Measurements from ENCODE around the gene DERL3.
"Not testable (repeated sequence)": the region's sequence is repeated elsewhere in the genome, so short reads cannot be mapped to it uniquely, and the experiment has no call there.

The DERL3 gene

DNA sequence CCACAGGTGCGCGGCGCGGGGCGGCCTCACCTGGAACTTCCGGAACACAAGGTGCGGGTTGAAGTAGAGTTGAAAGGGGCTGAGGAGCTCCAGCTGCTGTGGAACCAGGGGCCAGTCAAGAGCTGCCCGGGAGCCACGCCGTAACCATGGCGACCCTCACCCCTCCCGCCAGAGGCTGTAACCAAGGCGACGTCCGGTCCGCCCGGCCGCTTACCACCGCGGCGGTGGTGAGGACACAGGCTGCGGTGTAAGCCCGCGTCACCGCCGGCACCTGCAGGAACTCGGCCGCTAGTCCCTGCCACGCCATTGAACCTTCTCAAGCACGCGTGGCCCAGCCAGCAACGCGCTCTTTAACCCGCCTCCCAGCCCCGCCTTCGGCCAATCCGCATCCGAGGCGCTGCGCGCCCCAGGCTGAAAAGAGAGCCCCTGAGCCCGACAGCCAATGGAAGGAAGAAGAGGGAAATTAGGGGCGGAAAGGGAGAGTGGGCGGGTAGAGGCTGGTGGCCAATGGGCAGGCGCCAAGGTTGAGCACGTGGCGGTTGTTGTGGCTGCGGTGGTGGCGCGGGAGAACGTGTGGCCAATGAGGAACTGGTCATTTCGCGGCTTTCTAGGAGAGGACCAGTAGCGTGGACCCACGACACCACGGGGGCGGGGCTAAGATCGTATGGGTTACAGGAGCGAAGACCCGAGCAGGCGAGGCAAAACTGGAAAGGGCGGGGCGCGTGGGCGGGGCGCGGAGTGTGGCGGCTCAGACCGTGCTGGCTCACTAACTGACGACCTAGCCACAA is at the start of gene DERL3:
DERL3 (minus strand) TSS at position 326 of the 788 bp plus-strand sequence; CDS start at position 307, 19 bp downstream.
- DNase-seq = peak; percentile 98

DNA sequence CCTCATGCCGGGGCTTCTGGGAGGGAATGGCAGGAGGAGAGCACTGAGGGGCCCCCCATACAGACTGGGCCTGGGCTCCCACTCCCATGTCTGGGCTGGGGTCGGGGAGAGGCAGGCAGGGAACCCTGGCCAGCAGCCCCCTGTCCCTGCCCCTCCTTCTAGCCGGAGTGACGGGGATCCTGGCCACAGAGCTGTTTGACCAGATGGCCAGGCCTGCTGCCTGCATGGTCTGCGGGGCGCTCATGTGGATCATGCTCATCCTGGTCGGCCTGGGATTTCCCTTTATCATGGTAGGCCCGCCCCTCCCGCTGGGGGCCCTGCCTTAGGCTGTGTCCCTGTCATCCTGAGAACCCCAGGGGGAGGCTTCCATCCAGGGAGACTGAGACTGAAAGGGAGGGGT is 45.3 kb upstream of the DERL3 start:
- no peak for DNase-seq

DNA sequence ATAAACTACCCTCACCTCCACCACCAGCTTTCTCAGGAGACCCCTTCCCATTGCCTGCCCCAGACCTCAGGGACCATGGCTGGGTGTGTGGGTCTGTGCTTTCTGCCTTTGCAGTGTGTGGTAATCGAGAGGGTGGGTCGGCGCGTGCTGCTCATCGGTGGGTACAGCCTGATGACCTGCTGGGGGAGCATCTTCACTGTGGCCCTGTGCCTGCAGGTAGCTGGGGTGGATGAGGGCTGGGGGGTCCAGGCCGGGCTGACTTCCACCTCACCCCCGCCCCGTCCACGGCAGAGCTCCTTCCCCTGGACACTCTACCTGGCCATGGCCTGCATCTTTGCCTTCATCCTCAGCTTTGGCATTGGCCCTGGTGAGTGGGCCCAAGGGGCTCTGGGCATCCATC is 44.9 kb upstream of the DERL3 start:
- no peak for DNase-seq

DNA sequence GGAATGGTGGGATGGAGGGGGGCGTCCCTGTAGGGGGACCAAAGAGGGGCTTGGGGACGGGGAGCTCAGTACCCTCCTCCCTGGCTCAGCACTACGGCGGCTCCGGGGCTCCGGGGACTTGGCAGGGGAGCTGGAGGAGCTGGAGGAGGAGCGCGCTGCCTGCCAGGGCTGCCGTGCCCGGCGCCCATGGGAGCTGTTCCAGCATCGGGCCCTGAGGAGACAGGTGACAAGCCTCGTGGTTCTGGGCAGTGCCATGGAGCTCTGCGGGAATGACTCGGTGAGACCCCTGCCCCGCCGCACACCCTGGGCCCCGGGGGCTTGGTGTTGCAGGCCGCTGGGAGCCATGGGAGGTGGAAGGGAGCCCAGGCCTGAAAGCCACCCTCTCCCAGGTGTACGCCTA is 43.6 kb upstream of the DERL3 start:
- DNase-seq = no peak

DNA sequence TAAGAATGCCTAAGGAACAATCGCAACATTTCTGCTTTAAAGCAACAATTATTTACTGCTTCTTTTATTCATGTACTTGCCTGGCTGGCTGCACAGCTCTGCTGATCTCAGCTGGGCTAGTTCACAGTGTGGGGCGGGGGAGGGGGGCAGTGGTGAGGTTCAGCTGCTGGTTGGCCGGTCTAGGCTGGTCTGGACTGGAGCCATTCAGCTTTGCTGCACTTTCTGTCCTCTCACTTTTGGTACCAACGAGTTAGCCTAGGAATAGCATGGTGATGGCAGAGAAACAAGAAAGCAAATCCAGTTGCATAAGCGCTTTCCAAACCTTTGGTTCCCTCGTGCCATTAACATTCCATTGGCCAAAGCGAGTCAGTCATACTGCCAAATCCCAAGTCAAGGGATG is 39.4 kb upstream of the DERL3 start:
- DNase-seq = no peak

DNA sequence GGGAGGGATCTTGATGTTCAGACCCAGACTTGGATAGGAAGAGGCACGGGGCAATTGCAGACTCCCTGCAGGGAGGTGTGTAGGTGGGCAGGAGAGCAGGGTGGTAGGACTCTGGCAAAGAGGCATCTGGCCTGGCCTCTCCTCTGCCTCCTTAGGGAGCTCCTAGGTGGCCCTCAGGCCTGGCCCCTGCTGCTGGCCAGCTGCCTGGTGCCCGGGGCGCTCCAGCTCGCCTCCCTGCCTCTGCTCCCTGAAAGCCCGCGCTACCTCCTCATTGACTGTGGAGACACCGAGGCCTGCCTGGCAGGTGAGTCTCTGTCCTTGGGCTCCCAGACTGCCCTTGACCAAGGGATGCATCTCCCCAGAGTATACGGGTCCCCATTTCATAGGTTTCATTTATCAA is 38.8 kb upstream of the DERL3 start:
- DNase-seq = no peak

DNA sequence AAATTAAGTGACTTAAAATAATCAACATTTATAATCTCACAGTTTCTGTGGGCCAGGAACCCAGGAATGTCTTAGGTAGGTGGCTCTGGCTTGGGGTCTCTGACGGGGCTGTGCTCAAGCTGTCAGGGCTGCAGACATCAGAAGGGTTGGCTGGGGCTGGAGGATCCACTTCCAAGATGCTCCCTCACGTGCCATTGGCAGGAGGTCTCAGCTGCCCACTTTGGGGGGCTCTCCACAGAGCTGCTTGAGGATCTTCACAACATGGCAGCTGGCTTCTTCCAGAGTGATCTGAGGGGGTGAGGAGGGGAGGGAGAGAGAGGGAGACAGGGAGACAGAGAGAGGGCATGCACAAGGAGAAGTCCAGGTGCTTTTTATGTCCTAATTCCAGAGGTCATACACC is 37.0 kb upstream of the DERL3 start:
- DNase-seq = no peak

DNA sequence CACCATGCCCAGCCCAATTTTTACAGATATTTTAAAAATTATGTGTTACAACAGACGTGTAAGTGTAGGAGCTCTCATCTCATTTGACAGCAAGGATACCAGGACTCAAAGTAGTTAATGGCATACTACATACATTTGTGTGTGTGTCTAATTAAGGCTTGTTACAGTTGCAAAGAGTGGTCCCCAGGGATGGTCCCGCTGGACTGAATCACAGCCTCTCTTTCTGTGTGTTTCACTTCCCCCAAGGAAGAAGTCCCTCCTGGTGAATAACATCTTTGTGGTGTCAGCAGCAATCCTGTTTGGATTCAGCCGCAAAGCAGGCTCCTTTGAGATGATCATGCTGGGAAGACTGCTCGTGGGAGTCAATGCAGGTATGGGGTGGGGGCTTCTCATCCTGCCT is 36.1 kb upstream of the DERL3 start:
- no peak for DNase-seq

DNA sequence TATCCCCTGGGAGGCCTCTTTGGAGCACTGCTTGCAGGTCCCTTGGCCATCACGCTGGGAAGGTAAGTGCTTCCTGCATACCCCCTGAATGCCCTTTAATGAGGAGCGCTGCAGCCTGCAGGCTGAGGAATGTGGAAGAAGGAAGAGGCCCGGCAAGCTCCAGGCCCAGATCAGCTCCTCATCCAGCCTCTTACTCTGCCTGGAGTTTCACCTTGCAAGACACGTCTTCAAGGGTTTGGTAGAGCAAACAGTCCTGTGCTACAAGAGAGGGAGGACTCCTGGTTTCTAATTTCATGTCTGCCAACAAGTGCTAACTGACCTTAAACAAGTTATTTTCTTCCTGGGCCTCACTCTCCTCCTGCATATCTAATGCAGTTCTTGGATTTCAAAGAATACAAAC is 29.8 kb upstream of the DERL3 start:
- no peak for DNase-seq

DNA sequence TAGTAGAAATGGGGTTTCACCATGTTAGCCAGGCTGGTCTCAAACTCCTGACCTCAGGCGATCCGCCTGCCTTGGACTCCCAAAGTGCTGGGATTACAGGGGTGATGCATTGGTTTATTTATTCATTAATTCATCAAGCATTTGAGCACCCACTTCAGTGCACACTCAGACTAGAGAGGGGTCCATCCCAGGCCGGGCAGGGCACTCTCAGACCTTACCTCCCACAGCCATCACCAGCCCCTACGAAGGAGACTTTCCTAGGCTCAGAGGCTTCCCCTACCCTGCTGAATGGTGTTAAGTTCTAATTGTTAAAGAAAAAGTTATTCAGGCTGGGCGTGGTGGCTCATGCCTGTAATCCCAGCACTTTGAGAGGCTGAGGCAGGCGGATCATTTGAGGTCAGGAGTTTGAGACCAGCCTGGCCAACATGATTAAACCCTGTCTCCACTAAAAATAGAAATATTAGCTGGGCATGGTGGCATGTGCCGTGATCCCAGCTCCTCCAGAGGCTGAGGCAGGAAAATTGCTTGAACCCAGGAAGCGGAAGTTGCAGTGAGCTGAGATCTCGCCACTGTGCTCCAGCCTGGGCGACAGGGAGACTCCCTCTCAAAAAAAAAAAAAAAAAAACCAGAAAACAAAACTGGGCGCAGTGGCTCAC is 25.8 kb upstream of the DERL3 start:
- not testable (repeated sequence) for DNase-seq

DNA sequence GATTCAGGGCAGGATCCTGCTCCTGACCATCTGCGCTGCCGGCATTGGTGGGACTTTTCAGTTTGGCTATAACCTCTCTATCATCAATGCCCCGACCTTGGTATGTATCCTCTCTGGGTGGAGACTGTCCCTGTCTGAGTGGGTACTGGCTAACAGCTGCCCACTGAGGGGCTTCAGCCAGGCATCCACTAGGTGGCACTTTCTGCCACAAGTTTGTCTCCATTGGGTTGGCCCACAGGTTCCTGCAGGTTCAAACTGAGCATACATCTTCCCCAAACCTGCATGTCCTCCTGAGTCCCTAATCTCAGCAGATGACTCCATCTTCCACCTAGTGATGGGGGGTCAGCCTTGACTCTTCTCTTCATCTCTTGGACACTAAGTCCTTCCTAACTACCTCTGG is 23.3 kb upstream of the DERL3 start:
- DNase-seq = peak; percentile 24

DNA sequence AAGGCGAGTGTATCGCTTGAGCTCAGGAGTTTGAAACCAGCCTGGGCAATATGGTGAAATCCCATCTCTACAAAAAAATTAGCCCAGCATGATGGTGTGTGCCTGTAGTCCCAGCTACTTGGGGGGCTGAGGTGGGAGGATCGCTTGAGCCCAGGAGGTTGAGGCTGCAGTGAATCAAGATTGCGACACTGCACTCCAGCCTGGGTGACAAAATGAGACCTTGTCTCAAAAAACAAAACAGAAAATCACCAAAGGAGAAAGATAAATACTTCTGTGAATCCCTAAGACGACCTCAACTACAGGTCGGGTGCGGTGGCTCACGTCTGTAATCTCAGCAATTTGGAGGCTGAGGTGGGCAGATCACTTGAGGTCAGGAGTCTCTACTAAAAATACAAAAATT is 21.4 kb upstream of the DERL3 start:
- DNase-seq = not testable (repeated sequence)

DNA sequence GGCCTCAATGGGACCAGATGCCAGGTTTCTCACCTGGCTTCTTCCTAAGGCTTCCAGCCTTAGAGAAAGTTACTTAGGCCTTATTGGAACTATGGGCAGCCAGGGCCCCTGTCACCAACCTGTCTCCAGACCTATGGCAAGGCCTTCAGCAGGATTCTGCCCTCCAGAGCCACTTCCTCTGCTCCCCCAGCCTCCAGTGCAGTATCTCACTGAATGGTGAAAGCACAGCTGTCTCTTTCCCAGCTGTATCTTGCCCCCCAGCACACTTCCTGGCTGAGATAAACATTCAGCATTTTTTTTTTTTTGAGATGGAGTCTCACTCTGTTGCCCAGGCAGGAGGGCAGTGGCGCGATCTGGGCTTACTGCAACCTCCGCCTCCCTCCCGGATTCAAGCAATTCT is 20.4 kb upstream of the DERL3 start:
- no peak for DNase-seq

DNA sequence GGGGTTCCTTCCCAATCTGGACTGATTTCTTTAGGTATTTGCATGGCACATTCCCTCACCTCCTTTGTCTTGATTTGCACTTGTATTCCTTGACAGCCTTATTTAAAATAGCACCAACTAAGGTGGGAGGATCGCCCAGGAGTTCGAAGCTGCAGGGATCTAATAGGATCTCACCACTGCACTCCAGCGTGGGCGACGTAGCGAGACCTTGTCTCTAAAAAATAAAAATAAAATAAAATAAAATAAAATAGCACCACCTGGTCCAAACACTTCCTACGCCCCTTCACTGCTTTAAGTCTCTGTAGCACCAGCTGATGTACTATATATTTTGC is 19.6 kb upstream of the DERL3 start:
- DNase-seq = no peak

DNA sequence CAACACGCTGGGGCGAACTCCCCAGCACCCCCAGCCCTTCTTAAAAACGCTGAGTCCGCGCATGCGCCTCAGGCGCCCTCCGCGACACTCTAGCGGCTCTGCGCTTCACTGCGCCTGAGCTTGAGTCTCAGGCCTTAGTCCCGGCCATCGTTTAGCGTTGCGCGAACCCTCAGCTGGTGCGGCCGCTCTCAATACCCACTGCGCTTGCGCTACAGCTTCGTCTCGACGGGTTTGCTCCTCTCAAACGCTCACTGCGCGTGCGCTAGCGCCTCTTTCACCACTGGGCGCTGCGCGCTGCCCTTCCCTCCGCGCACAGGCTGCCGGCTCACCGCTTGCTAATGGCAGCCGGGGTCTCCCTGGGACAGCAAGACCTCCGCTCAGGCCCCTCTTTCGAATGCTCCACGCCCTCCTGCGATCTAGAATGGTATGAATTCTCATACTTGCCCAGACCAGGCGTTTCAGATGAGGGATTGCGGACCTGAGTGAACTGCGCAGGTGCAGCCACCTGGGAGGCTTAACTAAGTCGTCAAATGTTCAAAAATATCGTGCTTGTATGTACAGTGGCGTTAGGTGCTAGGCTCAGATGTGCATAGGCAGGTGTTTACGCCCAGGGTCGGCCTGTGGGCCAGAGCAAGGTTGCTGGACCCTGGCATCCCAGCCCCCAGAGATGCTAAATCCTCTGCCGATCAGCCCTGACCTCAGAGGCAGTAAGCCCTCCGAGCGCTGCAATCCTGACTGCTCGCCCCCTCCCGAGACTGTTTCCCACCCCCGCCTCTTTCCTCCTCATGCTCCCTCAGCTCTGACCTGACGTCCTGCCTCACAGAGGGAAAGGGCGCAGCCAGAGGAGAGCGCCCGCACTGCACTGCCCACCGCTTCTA is 19.0 kb upstream of the DERL3 start, which contains the start of gene SLC2A11:
SLC2A11 (plus strand) TSS at position 270 of the 878 bp plus-strand sequence; CDS start at position 395, 125 bp downstream.
- DNase-seq = peak; percentile 91

DNA sequence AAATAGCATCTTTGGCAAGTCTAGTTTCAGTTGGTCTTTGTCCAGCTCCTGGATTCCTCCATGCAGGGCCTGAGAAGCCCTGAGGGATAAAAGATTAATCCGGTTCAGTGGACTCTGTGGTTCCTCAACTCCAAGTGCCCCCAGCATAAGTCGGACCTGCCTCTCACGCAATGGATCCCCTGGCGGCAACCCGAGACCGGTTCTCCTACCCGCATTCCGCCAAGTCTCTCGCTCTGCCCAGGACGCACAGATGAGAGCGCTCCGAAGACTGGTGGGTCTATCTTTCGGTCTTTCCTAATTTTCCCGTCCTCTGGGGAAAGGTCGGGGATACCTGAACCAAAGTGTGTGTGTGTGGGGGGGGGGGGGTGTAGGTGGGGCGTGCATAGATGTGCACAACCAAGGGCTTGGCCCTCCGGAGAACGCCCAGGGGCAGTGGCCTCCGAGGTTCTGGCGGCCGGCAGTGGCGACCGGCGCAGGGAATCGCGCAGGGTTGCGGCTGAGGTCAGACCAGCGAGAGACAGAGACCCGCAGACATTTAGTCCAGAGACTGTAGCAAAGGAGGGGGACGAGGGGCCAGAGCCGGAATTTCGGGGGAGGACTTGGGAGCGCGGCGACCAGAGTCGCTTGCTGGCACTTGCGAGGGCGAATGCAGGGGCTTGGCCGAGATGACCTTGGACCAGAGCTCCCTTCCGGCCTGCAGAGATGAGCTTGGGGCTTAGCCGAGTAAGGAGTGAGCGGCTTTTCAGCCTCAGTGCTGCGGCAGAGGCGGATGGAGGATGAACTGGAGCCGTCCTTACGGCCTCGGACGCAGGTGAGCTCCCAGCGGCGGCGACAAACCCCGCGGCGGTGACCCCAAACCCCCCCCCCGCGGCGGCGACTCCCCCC is 18.2 kb upstream of the DERL3 start:
- peak; percentile 44 for DNase-seq

DNA sequence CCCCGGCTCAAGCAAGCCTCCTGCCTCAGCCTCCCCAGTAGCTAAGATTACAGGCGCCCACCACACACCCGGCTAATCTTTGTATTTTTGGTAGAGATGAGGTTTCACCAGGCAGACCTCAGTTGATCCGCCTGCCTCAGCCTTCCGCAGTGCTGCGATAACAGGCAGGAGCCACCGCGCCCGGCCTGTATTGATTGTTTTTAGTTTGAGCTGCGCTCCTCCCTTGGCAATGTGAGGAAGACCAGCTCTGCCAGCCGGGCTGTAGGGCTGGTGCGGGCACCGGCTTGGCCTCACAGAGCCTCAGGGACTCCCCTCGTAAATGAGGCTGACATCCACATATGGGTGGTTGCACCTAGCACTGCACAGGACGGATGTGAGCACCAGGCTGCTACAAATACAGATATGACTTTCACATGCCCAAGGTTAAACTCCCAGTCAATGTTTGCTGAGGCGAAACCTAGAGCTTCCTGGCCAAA is 11.4 kb upstream of the DERL3 start:
- no peak for DNase-seq

DNA sequence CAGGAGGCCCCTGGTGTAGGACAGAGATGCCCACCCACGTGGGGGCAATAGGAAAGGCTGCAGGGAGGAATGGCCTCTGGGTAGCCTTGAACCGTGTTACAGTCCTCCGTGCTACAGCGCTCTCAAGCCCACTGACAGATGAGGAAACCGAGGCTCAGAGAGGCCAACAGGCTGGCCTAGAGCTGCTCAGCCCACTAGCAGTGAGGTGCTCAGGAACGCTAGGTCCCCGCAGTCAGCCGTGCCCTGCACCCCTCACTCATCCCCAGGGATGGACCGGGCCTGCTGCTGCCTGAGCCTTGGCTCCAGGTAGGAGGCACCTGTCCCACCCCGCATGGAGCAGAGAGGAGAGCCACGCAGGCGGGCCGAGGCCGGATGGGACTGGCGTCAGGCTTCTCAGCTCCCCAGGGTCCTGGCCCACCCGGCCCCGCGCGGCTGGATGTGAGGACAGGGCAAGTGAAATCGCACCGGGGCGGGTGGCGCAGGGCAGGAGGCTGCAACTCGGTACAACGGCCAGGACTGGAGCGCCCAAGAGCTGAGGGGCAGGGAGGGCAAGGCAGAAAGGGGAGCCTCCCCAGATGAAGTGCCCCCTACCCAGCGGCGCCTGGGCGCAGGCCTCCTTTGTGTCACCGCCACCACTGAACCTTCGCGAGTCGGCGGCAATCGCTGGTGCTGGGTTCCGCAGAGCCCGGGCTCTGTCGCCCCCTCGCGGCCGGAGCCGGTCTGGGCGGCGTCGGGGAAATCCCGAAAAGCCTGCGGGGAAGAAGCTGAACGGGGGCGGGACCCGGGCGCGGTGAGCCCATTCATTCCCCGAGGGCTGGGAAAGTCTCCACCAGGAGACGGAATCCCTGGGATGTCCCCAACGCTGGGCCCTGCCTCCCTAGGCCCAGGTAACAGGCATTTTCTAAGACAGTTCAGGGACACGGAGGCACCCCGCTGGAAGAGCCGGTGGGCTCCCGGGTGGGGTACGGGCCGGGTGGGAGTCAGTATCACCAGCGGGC is 10.5 kb upstream of the DERL3 start:
- DNase-seq = peak; percentile 61

DNA sequence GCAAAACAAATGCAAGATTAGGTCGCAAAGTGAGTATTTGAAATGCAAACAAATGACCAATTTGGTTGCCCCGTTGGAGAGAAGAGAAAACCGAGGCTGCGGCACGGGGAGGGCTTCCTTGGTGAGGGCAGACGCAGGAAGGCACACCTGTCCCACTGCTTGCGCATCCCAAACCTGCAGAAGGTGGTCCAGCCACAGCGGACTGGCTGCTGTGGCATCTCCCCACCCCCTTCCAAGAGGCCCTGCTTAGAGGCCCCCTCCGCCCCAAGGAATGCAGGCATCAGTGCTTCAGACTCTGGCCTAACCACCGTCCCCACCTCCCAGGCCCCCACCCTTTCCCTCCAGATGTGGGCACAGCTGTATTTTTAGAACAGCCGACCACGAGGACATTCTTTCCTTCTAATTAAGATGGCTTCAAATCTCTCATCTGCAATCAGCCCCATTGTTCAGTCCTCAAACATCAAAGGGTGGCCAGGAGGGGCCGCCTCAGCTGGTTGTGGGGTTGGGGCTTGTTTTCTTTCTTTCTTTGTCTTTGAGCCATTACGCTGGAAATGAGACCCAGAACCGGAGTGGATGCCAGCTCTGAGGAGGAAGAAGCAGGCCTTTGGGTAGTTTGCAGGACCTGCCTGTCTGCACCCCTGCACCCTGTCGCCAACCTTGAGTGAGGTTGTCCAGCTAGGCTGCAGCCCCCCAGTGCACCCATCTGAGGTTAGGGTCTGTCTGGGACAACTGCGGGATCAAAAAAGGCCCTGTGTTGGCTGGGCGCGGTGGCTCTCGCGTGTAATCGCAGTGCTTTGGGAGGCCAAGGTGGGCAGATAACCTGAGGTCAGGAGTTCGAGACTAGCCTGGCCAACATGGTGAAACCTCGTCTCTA is 9.4 kb upstream of the DERL3 start:
- no peak for DNase-seq

DNA sequence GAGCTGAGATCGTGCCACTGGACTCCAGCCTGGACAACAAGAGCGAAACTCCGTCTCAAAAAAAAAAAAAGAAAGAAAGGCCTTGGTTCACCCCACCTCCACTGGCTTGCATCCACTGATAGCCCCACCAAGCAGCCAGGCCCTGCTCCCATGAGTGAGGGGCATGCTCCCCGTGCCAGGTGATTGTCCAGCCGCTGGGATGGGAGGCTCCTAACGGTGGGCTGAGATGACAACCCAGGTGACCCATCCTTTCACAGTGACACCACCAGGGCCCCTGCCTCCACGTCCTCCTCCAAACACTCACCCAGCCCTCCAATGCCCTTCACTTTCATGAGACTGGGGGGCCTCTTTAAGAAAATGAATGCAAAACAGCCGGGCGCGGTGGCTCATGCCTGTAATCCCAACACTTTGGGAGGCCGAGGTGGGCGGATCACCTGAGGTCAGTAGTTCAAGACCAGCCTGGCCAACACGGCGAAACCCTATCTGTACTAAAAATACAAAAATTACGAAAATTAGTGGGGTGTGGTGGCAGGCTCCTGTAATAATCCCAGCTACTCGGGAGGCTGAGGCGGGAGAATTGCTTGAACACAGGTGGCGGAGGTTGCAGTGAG is 8.6 kb upstream of the DERL3 start:
- no peak for DNase-seq

All from NCI-H2227 treated with DMSO at 0.1 percent for 48 hours (cell line).